Stimulated activated CD4-positive, alpha-beta T cell treated with anti-CD3 and anti-CD28 coated beads, Interleukin-15, amount 100 ng/mL, for 1 hour (primary cell): ENCODE results near the gene SLBP.

Experiments used
- DNase-seq, 2 donors: peaks; one replicate each; pipeline ENCODE4 v3.0.0-alpha.2; 2020; ENCODE audit warnings: low read depth in 1 of 2, low spot score in 1 of 2

The SLBP gene

DNA sequence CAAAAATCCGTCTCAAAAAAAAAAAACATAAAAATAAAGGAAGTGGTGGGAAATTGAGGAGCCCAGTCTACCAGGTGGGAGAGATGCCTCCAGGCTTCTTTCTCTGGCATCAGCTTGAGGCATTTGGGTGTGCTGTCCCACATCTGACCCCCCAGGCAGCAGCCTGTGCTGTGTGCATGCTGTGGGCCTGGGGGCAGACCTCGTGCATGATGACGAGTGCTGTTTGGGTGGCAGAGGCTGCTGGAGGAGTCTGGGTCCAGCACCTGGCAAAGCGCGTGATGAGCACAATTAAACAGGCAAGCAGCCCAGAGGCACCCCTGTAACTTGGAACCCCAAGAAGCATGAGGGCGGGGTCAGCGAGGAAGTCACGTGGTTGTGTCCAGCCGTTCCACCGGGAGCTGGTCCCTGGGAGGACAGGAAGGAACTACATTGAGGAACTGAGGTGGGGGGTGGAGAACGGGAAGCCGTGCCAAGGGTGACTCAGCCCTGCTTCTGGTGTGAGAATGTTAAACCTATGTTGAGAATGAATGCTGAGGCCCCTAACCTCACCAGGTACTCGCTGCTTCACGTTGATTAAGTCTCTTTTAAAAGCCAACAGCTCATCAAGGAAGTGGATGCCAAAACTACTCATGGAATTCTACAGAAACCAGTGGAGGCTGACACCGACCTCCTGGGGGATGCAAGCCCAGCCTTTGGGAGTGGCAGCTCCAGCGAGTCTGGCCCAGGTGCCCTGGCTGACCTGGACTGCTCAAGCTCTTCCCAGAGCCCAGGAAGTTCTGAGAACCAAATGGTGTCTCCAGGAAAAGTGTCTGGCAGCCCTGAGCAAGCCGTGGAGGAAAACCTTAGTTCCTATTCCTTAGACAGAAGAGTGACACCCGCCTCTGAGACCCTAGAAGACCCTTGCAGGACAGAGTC is 15.3 kb upstream of the SLBP start:
- no peak for DNase-seq

DNA sequence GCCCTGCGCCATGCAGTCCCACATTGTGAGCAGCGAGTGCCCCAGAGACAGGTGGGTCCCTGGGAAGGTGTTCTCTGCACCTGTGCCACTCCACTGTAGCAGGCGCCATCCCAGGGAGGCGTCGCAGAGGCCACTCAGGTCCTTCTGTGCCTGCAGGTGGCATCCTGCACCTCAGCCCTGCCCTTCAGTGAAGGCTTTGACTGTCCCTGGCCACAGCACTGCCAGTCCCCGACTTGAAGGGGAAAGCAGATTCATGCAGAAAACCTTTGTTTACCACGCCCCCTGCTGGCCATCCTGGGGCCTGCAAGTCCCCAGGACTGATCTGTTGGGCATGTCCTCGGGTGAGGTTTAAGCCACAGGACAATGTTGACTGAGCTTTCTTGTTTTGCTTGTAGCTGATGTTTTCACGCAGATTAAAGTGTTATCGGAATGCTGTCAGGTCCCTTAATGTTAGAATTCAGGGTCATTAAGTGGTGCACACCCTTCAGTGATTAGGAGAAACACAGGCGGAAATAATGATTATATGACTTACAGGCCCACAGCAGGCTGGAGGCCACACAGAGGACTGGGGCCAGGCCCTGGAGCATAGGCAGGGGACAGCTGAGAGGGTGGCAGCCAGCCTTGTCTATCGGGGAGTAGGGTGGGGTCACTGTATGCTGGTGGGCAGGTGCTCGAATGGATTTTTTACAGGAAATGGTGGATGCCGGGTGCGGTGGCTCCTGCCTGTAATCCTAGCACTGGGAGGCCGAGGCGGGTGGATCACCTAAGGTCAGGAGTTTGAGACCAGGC is 14.2 kb upstream of the SLBP start:
- peak; percentile 81 to 87 for DNase-seq

DNA sequence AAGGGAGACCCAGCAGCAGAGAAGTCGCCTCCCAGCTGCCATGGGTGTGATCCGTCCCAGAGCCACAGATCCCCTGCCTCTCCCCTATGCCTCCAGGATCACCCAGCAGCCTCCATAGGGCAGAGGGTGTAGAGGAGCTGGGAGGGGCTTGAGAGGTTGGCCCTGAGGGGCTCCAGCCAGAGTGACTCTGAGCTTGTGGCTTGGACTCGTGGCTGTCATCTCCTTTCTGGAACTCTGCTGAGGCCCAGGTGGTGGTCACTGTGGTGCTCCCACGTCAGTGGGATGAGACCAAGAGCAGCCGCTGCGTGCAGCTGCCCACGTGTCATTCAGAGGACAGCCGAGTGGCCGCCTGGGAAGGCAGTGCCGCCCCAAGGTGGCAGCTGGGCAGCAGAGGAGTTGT is 13.4 kb upstream of the SLBP start:
- DNase-seq, result no peak

DNA sequence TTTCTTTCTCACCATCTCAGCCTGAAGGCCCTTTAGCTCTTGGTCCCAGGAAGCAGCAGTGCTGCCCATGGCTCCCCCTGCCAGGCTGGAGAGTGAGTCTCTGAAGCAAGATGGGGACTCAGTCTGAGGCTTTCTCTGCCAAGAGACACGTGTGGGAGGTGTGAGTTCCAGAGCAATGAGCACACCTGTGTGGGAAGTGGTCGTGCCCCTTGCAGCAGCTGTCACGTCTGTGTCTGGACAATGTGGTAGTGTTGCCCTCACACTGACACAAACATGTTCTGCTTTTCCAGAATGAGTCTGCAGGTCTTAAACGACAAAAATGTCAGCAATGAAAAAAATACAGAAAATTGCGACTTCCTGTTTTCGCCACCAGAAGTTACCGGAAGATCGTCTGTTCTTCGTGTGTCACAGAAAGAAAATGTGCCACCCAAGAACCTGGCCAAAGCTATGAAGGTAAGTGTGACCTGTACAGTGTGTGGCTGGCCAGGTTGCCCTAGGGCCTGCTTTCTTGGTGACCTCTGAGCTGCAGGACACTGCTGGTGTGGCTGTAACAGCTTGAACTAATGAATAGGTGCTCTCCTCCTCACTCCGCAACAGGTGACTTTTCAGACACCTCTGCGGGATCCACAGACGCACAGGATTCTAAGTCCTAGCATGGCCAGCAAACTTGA is 11.1 kb upstream of the SLBP start:
- no peak for DNase-seq

DNA sequence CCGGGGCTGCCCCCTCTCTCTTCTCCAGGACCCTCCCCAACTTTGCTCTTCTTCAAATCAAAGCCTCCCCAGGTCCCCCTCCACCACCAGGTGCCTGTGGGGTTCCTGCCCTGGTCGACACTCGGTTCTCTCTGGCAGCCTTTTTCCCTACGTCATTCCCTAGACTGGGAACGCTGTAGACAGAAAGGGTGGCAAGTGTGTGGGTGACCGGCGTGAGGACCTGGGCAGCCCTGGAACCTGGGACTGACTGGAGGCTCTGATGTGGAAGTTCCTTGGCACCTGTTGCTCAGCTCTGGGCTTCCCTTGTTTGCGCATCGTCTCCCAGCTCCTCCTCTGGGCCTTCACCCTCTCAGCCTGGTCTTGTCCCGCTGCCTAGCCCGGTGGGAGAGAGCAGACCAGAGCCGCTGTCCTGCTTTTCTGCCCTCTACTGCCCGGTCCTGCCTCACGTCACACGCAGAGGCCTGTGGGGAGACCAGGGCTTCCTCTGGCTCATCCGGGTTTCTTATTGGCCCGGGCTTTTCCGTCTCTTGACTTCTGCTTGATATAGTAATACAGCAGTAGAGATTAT is 10.5 kb upstream of the SLBP start:
- no peak for DNase-seq

DNA sequence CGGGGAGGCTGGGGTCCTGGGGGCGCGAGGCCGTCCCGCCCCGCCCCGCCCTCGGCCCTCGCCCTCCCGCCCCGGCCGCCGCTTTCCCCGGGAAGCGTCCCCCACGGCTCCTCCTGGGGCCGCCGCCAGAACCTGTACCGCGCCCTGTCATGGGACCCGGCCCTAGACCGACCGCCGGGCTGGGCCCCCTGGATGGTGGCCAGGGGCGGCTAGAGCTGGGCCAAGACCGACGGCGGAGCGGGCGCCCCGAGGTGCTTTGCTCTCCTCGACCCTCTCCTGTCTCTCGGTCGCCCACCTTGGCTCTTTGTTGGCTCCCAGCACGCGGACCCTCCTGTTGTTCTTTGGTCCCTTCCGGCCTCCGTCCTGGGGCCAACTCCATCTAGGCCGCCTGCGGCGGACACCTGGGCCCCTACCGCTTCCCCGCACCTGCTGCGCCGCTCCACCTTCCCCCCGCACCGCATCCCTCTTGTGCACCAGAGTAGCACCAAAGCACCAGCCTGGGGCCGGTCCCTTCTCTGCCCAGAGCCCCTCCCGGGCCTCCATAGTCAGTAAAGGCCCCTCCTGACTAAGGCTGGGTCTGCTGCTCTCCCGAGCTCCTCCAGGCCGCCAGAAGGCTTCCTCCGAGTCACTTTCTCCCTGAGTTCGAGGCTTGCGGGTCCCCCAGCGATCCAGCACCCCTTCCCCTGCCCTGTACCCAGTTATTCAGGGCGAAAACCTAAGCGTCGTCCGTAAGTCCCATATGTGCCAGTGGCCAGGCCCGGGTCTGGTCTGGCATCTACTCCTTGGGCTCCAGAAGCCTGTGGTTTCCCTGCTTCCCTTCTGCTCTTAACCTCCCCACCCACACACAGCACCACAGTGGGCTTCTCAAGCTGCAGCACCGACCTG is 9.8 kb upstream of the SLBP start:
- no peak for DNase-seq

DNA sequence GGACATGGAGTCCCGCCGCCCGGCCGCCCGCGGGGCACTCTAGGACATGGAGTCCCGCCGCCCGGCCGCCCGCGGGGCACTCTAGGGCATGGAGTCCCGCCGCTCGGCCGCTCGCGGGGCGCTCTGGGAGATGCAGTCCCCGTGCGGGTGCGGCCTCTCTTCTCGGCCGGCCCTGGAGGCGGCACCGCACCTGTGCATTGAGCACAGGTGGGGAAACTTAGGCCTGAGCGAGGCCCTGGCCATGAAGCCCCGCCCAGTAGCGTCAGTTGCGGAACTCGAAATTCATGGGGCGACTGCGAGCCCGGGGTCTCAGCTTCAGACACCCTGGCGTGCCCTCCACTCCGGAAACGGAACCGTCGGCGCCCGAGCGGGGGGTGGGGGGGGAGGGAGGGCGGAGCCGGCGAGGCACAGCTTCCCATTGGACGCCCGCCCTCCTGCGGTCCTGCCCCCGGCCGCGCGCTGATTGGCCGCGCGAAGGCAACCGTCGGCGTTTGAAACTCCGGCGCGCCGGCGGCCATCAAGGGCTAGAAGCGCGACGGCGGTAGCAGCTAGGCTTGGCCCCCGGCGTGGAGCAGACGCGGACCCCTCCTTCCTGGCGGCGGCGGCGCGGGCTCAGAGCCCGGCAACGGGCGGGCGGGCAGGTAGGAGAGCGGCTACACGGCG is 9.0 kb upstream of the SLBP start, which contains the start of the genes TACC3 and TMEM129:
TSS of gene TACC3 (plus strand) at position 519 of the 663 bp plus-strand sequence. CDS start 1,901 bp downstream, outside the sequence.
TSS of gene TMEM129 (minus strand) at position 321 of the 663 bp plus-strand sequence. CDS start 486 bp downstream, outside the sequence.
- peak; percentile 89 to 90 for DNase-seq

DNA sequence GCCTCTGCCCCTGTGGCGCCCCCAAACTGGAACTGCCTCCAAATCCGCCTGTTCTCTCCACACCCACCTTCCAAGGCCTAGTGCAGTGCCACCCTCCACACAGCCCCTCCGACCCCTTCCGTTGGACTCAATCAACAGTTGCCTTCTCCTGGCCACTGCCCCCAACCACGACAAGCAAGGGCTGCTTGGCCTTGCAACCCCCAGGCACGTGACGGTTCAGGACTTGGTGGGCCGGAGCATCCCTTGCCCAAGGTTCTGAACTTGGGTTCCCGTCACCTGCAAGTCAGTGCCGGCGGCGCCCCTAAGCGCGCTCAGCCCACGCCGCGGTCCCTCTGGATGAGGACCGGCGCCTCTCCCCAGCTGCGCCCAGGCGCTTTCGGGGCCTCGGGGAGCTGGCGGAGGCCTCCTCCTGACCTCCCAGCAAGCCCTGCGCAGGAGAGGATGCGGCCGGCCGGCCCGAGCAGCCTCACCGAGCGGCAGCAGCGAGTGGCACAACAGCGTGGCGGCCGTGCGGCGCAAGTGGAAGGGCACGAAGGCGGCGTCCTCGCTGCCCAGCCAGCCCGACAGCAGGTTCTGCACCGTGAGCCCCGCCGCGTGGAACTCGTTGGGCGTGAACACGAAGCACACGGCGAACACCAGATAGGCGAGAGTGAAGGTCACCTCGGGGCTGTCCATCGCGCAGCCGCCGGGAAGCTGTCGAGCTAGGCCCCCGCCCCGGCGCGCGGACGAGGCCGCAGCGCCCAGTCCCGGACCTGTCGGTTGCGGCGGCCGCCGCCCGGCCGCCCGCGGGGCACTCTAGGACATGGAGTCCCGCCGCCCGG is 8.3 kb upstream of the SLBP start:
- no peak for DNase-seq

DNA sequence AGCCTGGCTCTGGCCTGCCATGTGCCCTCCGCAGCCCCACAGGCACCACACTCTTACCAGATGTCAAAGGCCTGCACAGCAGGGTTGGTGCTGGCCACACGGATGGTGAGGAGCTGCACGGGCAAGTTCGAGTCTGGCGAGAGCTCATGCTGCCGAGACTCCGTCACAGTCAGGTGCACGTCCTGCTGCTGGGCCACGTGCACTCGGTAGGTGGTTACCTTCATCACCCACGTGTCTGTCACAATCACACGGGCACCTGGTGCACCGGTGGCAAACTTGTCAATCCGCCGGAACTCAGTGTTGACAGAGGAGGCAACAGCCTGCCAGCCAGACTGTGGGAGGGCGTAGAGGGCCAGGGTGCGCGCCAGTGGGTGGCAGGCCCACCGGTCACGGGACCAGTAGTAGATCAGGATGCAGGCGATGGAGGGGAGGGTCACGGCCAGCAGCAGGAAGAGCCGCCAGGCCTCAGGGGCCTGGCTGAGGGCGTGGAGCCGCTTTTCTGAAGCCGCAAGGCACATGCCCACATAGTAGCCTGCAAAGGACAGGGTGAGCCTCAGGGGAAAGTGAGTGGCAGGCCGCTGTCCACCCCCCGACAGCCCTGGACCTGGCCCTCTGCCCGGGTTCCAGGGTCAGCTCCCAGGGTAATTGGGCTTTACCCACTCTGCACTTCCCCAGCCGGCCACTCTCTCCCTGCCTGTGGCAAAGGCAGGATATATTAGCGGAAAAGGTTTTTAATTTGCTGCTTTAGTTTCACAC is 6.2 kb upstream of the SLBP start:
- DNase-seq, result no peak

DNA sequence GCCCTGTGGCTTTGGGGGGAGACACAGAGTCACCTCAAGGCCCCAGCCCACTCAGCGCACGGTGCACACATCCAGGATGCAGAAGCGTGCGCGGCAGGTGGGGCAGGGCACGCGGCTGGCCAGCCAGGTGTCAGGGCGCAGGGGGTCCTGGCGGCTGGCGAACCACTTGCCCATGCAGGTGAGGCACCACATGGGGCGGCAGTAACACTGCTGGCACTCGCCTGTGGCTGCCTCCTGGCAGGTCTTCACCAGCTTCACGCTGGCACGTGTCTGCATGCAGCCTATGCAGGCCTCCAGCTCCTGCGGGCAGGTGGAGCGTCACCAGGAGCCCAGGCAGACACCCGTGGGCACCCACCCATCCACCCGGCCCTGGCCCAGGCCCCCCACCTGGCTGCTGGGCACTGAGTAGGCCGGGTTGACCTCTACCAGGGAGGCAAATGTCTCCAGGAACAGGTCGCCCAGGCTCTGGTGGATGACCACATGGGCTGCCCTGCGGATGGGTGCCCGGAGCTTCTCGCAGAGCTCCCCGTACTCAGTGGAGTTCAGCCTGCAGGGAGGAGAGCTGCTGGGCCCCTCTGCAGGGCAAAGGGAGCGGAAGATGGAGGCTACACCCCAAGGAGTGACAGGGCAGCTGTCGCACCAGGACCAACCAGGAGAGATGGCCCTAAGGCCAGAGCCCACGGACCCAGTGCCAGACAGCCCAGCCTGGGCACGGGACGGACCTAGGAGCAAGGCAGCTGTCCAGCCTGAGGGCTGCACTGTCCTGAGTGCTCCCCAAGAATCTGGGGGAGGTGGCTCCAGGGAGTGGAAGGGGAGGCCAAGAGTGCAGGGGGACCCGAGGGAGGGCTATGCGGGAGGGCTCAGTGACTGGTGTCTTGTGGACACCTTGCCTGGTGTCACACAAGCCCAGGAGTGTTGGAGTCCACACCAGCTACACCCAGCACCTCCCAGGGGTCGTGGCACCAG is 5.3 kb upstream of the SLBP start:
- no peak for DNase-seq

DNA sequence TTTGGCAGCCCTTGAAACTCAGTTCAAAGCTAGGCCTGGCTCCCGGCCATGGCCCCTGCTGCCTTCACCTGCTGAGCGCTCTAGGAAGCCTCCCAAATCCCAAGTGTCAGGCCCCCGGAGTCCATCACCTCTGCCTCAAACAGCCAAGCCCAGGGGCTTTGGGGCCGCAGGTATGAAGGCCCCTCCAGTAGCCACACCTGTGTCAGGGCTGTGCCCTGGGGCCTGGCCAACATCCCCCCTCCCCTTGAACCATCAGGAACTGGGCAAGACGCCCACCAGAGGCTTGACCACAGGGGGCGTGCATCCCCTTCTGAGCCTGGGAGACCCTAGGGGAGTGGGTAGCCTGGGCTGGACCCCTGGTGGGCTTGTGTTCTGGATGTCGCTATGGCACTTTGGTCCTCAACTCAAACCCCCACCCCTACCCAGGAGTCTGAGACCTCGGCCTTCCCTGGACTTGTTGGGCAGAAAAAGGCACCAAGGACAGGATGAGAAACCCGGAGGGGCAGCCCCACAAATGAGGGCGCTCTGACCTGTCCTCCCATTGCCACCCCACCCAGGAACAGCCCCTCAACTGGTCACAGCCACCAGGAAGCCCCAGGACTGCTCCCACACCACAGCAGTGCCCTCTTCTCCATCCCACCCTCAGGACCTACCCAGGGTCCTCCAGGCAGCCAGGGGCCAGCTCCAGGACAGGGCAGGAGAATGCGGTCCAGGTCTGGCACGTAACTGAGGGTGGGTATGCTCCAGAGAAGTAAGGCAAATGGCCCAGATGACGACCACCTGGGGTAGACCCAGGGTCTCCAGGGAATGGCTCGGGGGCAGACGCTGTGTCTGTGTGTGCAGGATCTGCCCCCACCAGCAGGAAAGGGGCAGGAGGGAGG is 4.2 kb upstream of the SLBP start:
- no peak for DNase-seq

DNA sequence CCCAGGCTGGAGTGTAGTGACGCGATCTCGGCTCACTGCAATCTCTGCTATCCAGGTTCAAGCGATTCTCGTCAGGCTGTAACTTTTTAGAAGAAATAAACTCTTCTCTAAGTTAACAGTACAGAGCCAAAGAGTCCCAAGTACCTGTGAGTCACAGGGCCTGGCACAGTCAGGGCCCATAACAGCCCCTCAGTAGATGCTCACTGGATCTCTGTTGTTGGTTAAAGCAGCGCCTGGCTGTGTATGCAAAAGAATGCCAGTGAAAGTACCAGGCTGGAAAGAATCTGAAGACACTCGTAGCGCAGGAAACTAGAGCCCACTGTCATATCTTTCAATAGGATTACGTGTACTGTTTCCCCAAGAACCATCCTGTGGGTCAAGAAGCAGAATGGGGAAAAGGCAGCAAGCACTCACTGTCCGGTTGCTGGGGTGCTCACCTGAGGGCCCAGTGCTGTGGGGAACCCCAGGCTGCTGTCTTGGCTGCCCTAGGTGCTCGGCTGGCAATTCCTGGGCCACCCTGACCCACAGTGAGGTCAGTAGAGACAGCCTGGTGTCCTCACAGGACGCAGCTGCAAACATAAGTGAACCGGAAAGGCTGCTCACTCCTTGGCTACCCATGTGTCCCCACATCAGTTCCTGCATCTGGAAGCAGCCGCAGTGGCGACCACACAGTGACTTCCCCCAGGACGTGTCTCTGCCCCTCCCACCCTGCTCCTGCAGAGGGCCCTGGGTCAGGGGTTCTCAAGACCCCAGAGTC is 3.1 kb upstream of the SLBP start:
- DNase-seq, result no peak

DNA sequence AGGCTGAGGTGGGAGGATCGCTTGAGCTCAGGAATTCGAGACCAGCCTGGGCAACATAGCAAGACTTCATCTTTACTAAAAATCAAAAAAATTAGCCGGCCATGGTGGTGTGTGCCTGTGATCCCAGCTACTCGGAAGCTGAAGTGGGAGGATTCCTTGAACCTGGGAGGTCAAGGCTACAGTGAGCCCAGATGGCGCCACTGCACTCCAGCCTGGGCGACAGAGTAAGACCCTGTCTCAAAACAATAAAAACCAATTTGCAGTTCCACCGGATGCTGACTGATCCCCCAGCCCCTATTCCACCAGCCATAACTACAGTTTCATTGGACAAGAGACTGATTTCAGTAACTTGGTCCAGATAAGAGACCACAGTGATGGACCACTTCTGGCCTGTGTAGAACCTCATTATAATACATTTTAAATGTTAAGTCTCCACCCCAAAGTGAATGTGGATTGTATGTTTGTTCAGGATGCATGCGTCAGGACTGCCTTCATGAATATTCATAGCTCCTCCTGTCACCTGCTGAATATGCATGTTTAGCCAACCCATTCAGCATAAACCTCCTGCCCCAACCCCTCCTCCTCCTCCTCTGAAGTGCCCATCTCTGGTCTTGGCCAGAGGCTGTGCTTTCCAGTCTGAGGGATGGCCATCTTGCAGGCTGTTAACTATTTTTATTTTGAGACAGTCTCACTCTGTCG is 2.3 kb upstream of the SLBP start:
- no peak for DNase-seq

DNA sequence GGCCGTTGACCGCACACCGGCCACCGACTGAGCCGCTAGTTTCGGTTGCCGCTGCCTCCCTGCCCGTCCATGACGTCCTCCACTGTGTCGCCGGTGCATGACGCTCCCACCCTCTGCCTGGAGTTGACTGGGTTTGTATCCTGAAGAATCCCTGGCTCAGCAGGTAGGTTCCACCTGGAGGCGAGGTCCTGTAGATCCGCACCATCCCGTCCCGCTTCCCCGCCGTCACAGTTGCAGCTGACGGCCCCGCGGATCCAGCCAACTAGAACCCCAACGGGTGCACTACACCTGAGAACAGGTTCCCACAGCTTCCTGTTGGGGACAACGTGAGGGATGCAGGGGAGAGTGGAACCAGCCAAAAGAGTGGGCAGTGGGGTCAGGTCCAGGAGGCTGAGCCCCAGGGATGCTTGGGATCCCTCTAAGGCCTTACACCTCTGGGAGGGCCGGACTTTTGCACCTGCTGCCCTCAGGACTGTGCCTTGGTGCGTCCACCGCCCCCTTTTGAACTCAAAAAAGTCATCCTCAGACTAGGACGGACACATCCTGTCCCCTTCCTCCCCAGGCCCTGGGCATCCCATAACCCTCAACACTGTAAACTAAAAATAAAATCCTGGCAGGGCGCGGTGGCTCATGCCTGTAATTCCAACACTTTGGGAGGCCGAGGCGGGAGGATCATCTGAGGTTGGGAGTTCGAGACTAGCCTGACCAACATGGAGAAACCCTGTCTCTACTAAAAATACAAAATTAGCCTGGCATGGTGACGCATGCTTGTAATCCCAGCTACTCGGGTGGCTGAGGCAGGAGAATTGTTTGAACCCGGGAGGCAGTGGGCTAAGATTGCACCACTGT is 1.1 kb upstream of the SLBP start:
- no peak for DNase-seq
